RCC 7860 (cell line): ENCODE results near the gene SLC28A1.

ENCODE experiments used
- DNase-seq: peaks from one replicate; pipeline ENCODE4 v3.0.0-alpha.2; 2015; ENCODE audit warnings: low spot score
- FAIRE-seq: peaks from 2 replicates; lab custom pipeline; 2012; peaks lifted over from hg19 to GRCh38; lab: Jason Lieb, UNC

Gene SLC28A1

DNA sequence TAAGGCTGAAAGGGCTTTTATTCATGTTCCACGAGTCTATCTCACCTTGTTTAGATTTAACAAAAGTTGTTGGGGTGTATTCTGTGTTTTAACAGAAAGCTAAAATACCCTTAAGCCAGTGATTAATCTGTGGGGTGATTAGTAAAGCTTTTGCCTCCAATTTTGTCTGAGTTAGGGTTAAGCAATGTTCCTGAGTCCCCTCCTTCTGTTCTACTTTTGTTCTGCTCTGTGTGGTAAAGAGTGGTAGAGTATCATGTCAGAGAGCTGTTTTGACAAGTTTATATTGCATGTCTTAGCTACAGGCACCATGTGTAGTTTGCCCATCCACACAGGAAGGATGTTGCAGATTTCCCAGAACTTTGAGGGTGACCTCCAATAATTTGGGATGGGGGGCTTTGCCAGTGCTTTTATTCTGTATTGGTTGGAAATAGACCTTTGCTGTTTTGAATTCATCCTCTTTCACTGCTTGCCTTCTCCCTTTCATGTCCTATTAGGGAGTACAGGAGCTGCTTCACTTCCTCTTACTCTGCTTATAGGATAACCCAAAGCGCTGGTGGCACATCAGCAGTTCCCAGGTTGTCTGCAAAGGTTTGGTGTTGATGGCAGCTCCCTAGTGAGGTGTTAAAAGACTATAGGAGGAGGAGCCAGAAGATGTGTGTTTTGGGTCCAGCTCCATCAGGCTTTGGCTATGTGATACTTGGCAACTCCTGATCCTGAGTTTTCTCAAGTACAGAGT is 104.6 kb downstream of the SLC28A1 start:
- FAIRE-seq (no peak), DNase-seq (no peak)

GRCh38 chr15:84990507-84990906 is 106.0 kb downstream of the SLC28A1 start:
- FAIRE-seq (no peak), DNase-seq (no peak)

DNA sequence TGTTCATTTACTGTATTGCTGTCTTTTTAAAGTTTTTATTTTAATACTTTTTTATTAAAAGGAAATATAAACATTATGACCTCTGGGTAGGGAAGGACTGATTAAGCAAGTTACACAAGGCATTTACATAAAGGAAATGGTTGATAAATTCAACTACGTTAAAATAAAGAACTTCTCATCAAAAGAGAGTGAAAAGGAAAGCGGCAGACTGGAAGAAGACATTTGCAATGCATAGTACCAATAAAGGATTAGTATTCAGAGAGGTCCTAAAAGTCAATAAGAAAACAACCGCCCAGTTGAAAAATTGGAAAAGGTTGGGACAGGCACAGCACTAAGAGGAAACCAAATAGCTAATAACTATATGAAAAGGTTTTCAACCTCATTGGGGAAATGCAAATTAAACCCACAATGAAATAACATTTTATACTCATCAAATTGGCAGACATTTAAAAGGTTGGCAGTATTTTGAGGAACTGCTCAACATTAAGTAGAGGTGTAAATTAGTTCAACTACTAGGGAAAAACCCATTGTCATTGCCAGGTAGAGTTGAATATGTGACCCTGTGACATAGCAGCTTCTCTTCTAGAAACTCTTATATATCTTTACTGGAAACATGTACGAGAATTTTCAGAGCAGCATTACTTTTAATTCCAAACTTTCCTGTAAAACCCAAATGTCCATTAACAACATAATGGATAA is 106.7 kb downstream of the SLC28A1 start:
- FAIRE-seq, result no peak
- DNase-seq, result no peak

DNA sequence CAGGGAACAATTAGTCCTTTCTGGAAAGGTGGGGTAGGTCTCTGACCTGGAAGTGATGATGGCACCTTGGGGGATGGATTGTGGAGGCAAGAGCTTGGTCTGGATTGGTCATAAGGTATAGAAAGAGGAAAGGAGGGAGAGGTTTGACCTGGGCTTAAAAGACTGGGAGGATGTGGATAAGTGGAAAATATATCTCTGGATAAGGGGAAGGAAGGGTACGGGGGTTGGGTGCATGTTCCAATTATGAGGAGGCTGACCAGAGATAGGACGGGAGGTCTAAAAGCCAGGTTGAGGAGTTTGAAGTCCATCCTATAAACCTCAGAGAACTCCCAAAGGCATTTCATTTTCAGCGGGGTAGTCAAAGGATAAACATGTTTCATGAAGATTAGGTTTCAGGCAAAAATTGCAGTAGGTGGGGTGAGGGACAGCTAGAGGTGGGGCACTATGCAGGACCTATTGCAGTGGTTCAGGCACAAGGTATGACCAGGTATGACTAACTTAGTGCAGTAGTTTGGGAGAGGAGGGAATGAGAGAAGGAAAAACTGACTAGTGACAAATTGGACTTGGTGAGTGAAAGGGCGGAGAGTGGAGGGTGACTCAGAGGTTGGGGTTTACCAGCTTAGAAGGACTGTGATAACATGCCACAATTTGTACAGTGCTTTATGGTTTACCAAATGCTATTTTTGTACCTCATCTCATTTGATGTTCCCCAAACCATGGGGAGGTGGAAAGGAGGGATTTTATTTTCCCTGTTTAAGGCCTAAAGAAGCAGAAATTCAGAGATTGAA is 107.9 kb downstream of the SLC28A1 start:
- DNase-seq (peak; percentile 72), FAIRE-seq (peak; percentile 86)
